ENCODE measurements around the gene ZNF317. TPM values are rescaled to one million over a fixed set of nuclear protein-coding genes. Genes with fewer than 3 reads are reported as not detected.
"Not testable (repeated sequence)": the region's sequence is repeated elsewhere in the genome, so short reads cannot be mapped to it uniquely, and the experiment has no call there.

The ZNF317 gene
- polyA plus RNA-seq, 1 donor (not counting 4 experiments of a cell fraction or from before 2014, with no cell fraction given) = 25.9 TPM

DNA sequence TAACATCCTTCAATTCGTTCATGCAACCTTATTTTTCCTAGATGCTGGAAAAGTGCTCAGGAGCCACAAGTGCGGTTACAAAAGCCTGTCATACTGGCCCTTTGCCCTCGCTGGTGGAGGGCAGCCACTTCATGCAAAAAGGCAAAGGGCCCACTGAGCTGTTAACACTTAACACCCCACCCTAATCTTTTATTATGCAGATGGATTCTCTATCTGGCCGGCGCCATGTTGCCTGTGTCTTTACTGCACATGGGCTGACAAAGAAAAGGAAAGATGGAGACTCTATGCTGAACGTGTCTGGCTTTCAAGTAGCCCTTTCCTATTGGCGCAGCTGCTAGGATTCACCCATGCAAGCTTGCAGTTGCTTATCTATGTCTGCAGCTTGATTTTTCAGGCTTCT, 49.3 kb downstream of the ZNF317 start:
- Histone ChIP-seq H4K20me1 (ENCODE audit: control insufficient read depth, extremely low read depth, insufficient read depth, low read length) (no peaks in the 10 kb centered on the region), H3K4me1 (ENCODE audit: control insufficient read depth, extremely low read depth, insufficient read depth, low read length) (no peaks in the 10 kb centered on the region), H3K27me3 (ENCODE audit: control insufficient read depth, extremely low read depth, insufficient read depth, low read length) (no peaks in the 10 kb centered on the region), H3K9ac (ENCODE audit: control insufficient read depth, extremely low read depth, insufficient read depth, low read length) (no peak overlapping the region), H3K79me2 (ENCODE audit: control insufficient read depth, insufficient read depth, low read length) (no peaks in the 10 kb centered on the region), H3K4me2 (ENCODE audit: control insufficient read depth, extremely low read depth, insufficient read depth, low read depth, low read length) (no peak overlapping the region), H3K4me3 (ENCODE audit: control insufficient read depth in 2 of 3, extremely low read depth in 1 of 3, insufficient read depth in 2 of 3, low read depth in 1 of 3, low read length in 3 of 3) (no peak overlapping the region), H2AFZ (ENCODE audit: control insufficient read depth, low read length) (no peak overlapping the region), H3K36me3 (ENCODE audit: control insufficient read depth in 2 of 2, extremely low read depth in 1 of 2, insufficient read depth in 2 of 2, low read length in 2 of 2) (no peaks in the 10 kb centered on the region), H3K9me1 (ENCODE audit: control insufficient read depth, extremely low read depth, insufficient read depth, low read length) (no peaks in the 10 kb centered on the region), H3K9me3 (ENCODE audit: control insufficient read depth, low read depth, low read length) (no peaks in the 10 kb centered on the region), H3K27ac (ENCODE audit: control insufficient read depth, insufficient read depth, low read length) (no peak overlapping the region)
- TF ChIP-seq EZH2 (IDR thresholded peaks at IDR 0.05; ENCODE audit: low read length) = no peak
- TF ChIP-seq, protein P1, sequence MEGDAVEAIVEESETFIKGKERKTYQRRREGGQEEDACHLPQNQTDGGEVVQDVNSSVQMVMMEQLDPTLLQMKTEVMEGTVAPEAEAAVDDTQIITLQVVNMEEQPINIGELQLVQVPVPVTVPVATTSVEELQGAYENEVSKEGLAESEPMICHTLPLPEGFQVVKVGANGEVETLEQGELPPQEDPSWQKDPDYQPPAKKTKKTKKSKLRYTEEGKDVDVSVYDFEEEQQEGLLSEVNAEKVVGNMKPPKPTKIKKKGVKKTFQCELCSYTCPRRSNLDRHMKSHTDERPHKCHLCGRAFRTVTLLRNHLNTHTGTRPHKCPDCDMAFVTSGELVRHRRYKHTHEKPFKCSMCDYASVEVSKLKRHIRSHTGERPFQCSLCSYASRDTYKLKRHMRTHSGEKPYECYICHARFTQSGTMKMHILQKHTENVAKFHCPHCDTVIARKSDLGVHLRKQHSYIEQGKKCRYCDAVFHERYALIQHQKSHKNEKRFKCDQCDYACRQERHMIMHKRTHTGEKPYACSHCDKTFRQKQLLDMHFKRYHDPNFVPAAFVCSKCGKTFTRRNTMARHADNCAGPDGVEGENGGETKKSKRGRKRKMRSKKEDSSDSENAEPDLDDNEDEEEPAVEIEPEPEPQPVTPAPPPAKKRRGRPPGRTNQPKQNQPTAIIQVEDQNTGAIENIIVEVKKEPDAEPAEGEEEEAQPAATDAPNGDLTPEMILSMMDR (optimal IDR thresholded peaks at IDR 0.05 in 1 of 3, IDR thresholded peaks at IDR 0.05 in 1 of 3, conservative IDR thresholded peaks at IDR 0.05 in 1 of 3; ENCODE audit: extremely low read depth in 1 of 3, insufficient read depth in 2 of 3, low read length in 3 of 3) = no peak
- dilution Hi-C loops (cut with MboI; ENCODE audit: extremely low pct_ligation_motif_present, low sequenced_read_pairs) = no loop called here
- DNase-seq (ENCODE audit: low read depth, low spot score) (no peak), FAIRE-seq (no peak)

GRCh38 chr19:9198044-9198443, 57.8 kb downstream of the ZNF317 start:
- H3K9me3 ChIP-seq (ENCODE audit: control insufficient read depth, low read depth, low read length); H3K4me2 ChIP-seq (ENCODE audit: control insufficient read depth, extremely low read depth, insufficient read depth, low read depth, low read length); H4K20me1 ChIP-seq (ENCODE audit: control insufficient read depth, extremely low read depth, insufficient read depth, low read length); H2AFZ ChIP-seq (ENCODE audit: control insufficient read depth, low read length); H3K9ac ChIP-seq (ENCODE audit: control insufficient read depth, extremely low read depth, insufficient read depth, low read length); DNase-seq (ENCODE audit: low read depth, low spot score); H3K9me1 ChIP-seq (ENCODE audit: control insufficient read depth, extremely low read depth, insufficient read depth, low read length); H3K4me3 ChIP-seq (ENCODE audit: control insufficient read depth in 2 of 3, extremely low read depth in 1 of 3, insufficient read depth in 2 of 3, low read depth in 1 of 3, low read length in 3 of 3); H3K36me3 ChIP-seq (ENCODE audit: control insufficient read depth in 2 of 2, extremely low read depth in 1 of 2, insufficient read depth in 2 of 2, low read length in 2 of 2); H3K79me2 ChIP-seq (ENCODE audit: control insufficient read depth, insufficient read depth, low read length); FAIRE-seq; dilution Hi-C loops (cut with MboI; ENCODE audit: extremely low pct_ligation_motif_present, low sequenced_read_pairs); H3K27ac ChIP-seq (ENCODE audit: control insufficient read depth, insufficient read depth, low read length); H3K27me3 ChIP-seq (ENCODE audit: control insufficient read depth, extremely low read depth, insufficient read depth, low read length); H3K4me1 ChIP-seq (ENCODE audit: control insufficient read depth, extremely low read depth, insufficient read depth, low read length): not testable (repeated sequence)

- Histone ChIP-seq H3K4me1 (ENCODE audit: control insufficient read depth, extremely low read depth, insufficient read depth, low read length) (no peaks in the 10 kb centered on the region), H4K20me1 (ENCODE audit: control insufficient read depth, extremely low read depth, insufficient read depth, low read length) (no peaks in the 10 kb centered on the region), H3K9ac (ENCODE audit: control insufficient read depth, extremely low read depth, insufficient read depth, low read length) (no peak overlapping the region), H3K9me1 (ENCODE audit: control insufficient read depth, extremely low read depth, insufficient read depth, low read length) (no peaks in the 10 kb centered on the region), H2AFZ (ENCODE audit: control insufficient read depth, low read length) (peak overlapping the region; percentile 62), H3K4me2 (ENCODE audit: control insufficient read depth, extremely low read depth, insufficient read depth, low read depth, low read length) (no peak overlapping the region), H3K36me3 (ENCODE audit: control insufficient read depth in 2 of 2, extremely low read depth in 1 of 2, insufficient read depth in 2 of 2, low read length in 2 of 2) (no peaks in the 10 kb centered on the region), H3K27me3 (ENCODE audit: control insufficient read depth, extremely low read depth, insufficient read depth, low read length) (no peaks in the 10 kb centered on the region), H3K27ac (ENCODE audit: control insufficient read depth, insufficient read depth, low read length) (no peak overlapping the region), H3K79me2 (ENCODE audit: control insufficient read depth, insufficient read depth, low read length) (no peaks in the 10 kb centered on the region), H3K9me3 (ENCODE audit: control insufficient read depth, low read depth, low read length) (no peaks in the 10 kb centered on the region), H3K4me3 (ENCODE audit: control insufficient read depth in 2 of 3, extremely low read depth in 1 of 3, insufficient read depth in 2 of 3, low read depth in 1 of 3, low read length in 3 of 3) (no peak overlapping the region)
- no peak for DNase-seq (ENCODE audit: low read depth, low spot score)
- dilution Hi-C loops (cut with MboI; ENCODE audit: extremely low pct_ligation_motif_present, low sequenced_read_pairs) = no loop called here
- no peak for FAIRE-seq
- TF ChIP-seq, protein P1 (optimal IDR thresholded peaks at IDR 0.05 in 1 of 3, IDR thresholded peaks at IDR 0.05 in 1 of 3, conservative IDR thresholded peaks at IDR 0.05 in 1 of 3; ENCODE audit: extremely low read depth in 1 of 3, insufficient read depth in 2 of 3, low read length in 3 of 3) = peak; percentile 61 to 90 (median 81)
- no peak for TF ChIP-seq EZH2 (IDR thresholded peaks at IDR 0.05; ENCODE audit: low read length)
Observed at GRCh38 chr19:9205501-9206113, 65.4 kb downstream of the ZNF317 start.

Measured in keratinocyte (primary cell).